Measurements from ENCODE around the gene TOMM70. TPM values are rescaled to one million over a fixed set of nuclear protein-coding genes. Genes with fewer than 3 reads are reported as not detected.

The TOMM70 gene
- total and polyA plus RNA-seq, 2 of the 4 experiments (the other 2 are of a cell fraction), result 24.6 to 35.1 TPM

- Histone ChIP-seq H3K79me1 (ENCODE audit: low read depth in 1 of 2, low read length in 2 of 2) (no peaks in the 10 kb centered on the region), H3K14ac (replicated peaks; ENCODE audit: low read depth, low read length) (no peak overlapping the region), H4K91ac (ENCODE audit: insufficient read depth, low read depth, low read length) (no peak overlapping the region), H2BK15ac (ENCODE audit: low read depth, low read length) (no peak overlapping the region), H3K4me3 (ENCODE audit: insufficient read depth, low read depth, low read length) (no peak overlapping the region), H3K4ac (ENCODE audit: low read depth, low read length) (no peak overlapping the region), H2BK5ac (ENCODE audit: low read depth, low read length, poor library complexity, severe bottlenecking) (no peak overlapping the region), H3K4me1 (ENCODE audit: control insufficient read depth, insufficient read depth, low read length) (peaks cover 2% of the 10 kb centered on the region; the same call in 1 of the 2 replicates), H2AK5ac (ENCODE audit: low read depth, low read length) (no peak overlapping the region), H2AFZ (replicated peaks; ENCODE audit: low read length, poor library complexity) (no peak overlapping the region), H3K4me2 (ENCODE audit: low read depth, low read length) (peak overlapping the region; percentile 54; the same call in 1 of the 2 replicates), H3K56ac (ENCODE audit: extremely low read depth, insufficient read depth, low read length) (no peak overlapping the region), H2AK9ac (replicated peaks; ENCODE audit: low read depth, low read length, poor library complexity) (no peak overlapping the region), H4K5ac (ENCODE audit: low read depth, low read length) (no peak overlapping the region), H3K9ac (ENCODE audit: low read depth, low read length) (no peak overlapping the region), H2BK20ac (ENCODE audit: low read depth, low read length) (no peak overlapping the region), H2BK120ac (ENCODE audit: low read depth, low read length) (no peak overlapping the region), H3K9me3 (ENCODE audit: control insufficient read depth, insufficient read depth, low read length) (no peaks in the 10 kb centered on the region), H3K18ac (ENCODE audit: low read depth, low read length) (no peak overlapping the region; the same call in 1 of the 2 replicates), H4K8ac (ENCODE audit: low read depth in 2 of 2, low read length in 2 of 2) (no peak overlapping the region), H3K27me3 (ENCODE audit: control insufficient read depth, insufficient read depth, low read length) (no peaks in the 10 kb centered on the region), H3K9me1 (ENCODE audit: insufficient read depth, low read length) (no peaks in the 10 kb centered on the region; the same call in 1 of the 2 replicates), H3K23ac (ENCODE audit: low read depth, low read length) (no peak overlapping the region), H3K27ac (ENCODE audit: insufficient read depth, low read length) (no peak overlapping the region), H4K20me1 (ENCODE audit: insufficient read depth, low read length) (no peaks in the 10 kb centered on the region), H3K36me3 (ENCODE audit: control insufficient read depth, insufficient read depth, low read length) (no peaks in the 10 kb centered on the region)
- ChIA-PET POLR2A (ENCODE audit: unreplicated experiment) (no interaction called here), CTCF (no interaction called here)
- TF ChIP-seq RCOR1 (IDR thresholded peaks at IDR 0.05; ENCODE audit: insufficient replicate concordance, low read length), result no peak
- TF ChIP-seq BHLHE40 (IDR thresholded peaks at IDR 0.05; ENCODE audit: low read depth, low read length), result no peak
- no peak for TF ChIP-seq NFE2L2 (IDR thresholded peaks at IDR 0.05; ENCODE audit: low read depth, low read length)
- TF ChIP-seq ELK1 (IDR thresholded peaks at IDR 0.05; ENCODE audit: borderline replicate concordance, low read depth, low read length), result no peak
- no peak for TF ChIP-seq MAFK (IDR thresholded peaks at IDR 0.05; ENCODE audit: low read depth, low read length)
- TF ChIP-seq RAD21 (IDR thresholded peaks at IDR 0.05; ENCODE audit: low read length), result no peak
- no TSS peak for BruUV-seq (replicated peaks)
- in situ Hi-C loops (cut with MboI; ENCODE audit: low sequenced_read_pairs), result no loop called here
- DNase-seq, result no peak
- dilution Hi-C loops (cut with HindIII; ENCODE audit: low sequenced_read_pairs, unreplicated experiment), result no loop called here
- no CpG with 5 or more reads among the region's 2 CpGs for whole genome bisulfite sequencing, 2 experiments (ENCODE audit: extremely low coverage in 2 of 2, insufficient read length in 1 of 2)
- intact Hi-C loops (cut with micrococcal nuclease), result no loop called here
- ATAC-seq (ENCODE audit: low read depth), result no peak
These were observed 28.4 kb upstream of the TOMM70 start for GRCh38 chr3:100429187-100429716.

Data from IMR-90 (cell line).